Endometrium (tissue), 2 donors: Measurements from ENCODE around the gene GNAS-AS1.
"Not testable (repeated sequence)": the region's sequence is repeated elsewhere in the genome, so short reads cannot be mapped to it uniquely, and the experiment has no call there.

Source experiments
- FAIRE-seq: peaks from 2 replicates; lab custom pipeline; 2012; peaks lifted over from hg19 to GRCh38; lab: Jason Lieb, UNC
- donor health status: control.
- donor health status: control.

The GNAS-AS1 gene

GRCh38 chr20:58833921-58834320 lies 16.8 kb downstream of the GNAS-AS1 start:
- no peak for FAIRE-seq

- FAIRE-seq: no peak
Observed at GRCh38 chr20:58832457-58832856, 18.2 kb downstream of the GNAS-AS1 start.

- no peak for FAIRE-seq
Observed at GRCh38 chr20:58829531-58829941, 21.2 kb downstream of the GNAS-AS1 start.

GRCh38 chr20:58828804-58829203 lies 21.9 kb downstream of the GNAS-AS1 start:
- FAIRE-seq: not testable (repeated sequence)

GRCh38 chr20:58828136-58828535 lies 22.6 kb downstream of the GNAS-AS1 start:
- no peak for FAIRE-seq

- FAIRE-seq: no peak
Observed at GRCh38 chr20:58826271-58826670, 24.4 kb downstream of the GNAS-AS1 start.

- FAIRE-seq: no peak
Observed at GRCh38 chr20:58825450-58825849, 25.3 kb downstream of the GNAS-AS1 start.

GRCh38 chr20:58824843-58825242 lies 25.9 kb downstream of the GNAS-AS1 start:
- FAIRE-seq: no peak

- FAIRE-seq: no peak
Observed at GRCh38 chr20:58822748-58823730, 27.7 kb downstream of the GNAS-AS1 start.

- no peak for FAIRE-seq
Observed at GRCh38 chr20:58822149-58822548, 28.6 kb downstream of the GNAS-AS1 start.

GRCh38 chr20:58820515-58820914 lies 30.2 kb downstream of the GNAS-AS1 start:
- FAIRE-seq: not testable (repeated sequence)

GRCh38 chr20:58819921-58820320 lies 30.8 kb downstream of the GNAS-AS1 start:
- no peak for FAIRE-seq

GRCh38 chr20:58818586-58819285 lies 32.0 kb downstream of the GNAS-AS1 start:
- FAIRE-seq: no peak

GRCh38 chr20:58817748-58818147 lies 33.0 kb downstream of the GNAS-AS1 start:
- no peak for FAIRE-seq

- FAIRE-seq: no peak
Observed at GRCh38 chr20:58816957-58817651, 33.6 kb downstream of the GNAS-AS1 start.

GRCh38 chr20:58816051-58816450 lies 34.7 kb downstream of the GNAS-AS1 start:
- no peak for FAIRE-seq

- no peak for FAIRE-seq
Observed at GRCh38 chr20:58815448-58815847, 35.3 kb downstream of the GNAS-AS1 start.

- FAIRE-seq: no peak
Observed at GRCh38 chr20:58813369-58813768, 37.3 kb downstream of the GNAS-AS1 start.

GRCh38 chr20:58811334-58811733 lies 39.4 kb downstream of the GNAS-AS1 start:
- FAIRE-seq: no peak

GRCh38 chr20:58810879-58811250 lies 39.8 kb downstream of the GNAS-AS1 start:
- no peak for FAIRE-seq

GRCh38 chr20:58810116-58810878 lies 40.4 kb downstream of the GNAS-AS1 start:
- FAIRE-seq: no peak
